HCT116 (cell line): ENCODE results near the gene STRIP1.

Source experiments
- ATF3 ChIP-seq: IDR thresholded peaks from 2 replicates; pipeline ENCODE4 v1.6.1; 2012
- CTCF ChIP-seq, 3 experiments: fragments of 200-600 bp in 1 of 3; sonication (generic) in 1 of 3; IDR thresholded peaks in 2 of 3; conservative IDR thresholded peaks in 1 of 3; 2 replicates each; pipeline ENCODE4 v1.5.1; 2012 to 2017; ENCODE audit warnings: low read depth in 2 of 3, low read length in 2 of 3, antibody characterized with exemption in 1 of 3, borderline replicate concordance in 1 of 3, control low read depth in 1 of 3, mild to moderate bottlenecking in 1 of 3, mixed read lengths in 1 of 3, mixed run types in 1 of 3, moderate library complexity in 1 of 3; ENCODE audit not compliant: insufficient read depth in 1 of 3
- ELF1 ChIP-seq: IDR thresholded peaks from 2 replicates; pipeline ENCODE4 v1.6.1; 2012; ENCODE audit warnings: low read depth, borderline replicate concordance
- EZH2 ChIP-seq: fragments of 200-600 bp; sonication (generic); IDR thresholded peaks from 2 replicates; pipeline ENCODE4 v1.6.1; 2017; ENCODE audit warnings: antibody characterized with exemption, mixed run types
- EZH2phosphoT487 ChIP-seq: fragments of 200-600 bp; IDR thresholded peaks from 2 replicates; pipeline ENCODE4 v1.6.1; 2018; ENCODE audit warnings: antibody characterized with exemption, borderline replicate concordance
- MAX ChIP-seq: IDR thresholded peaks from 2 replicates; pipeline ENCODE4 v1.6.1; 2012
- POLR2A ChIP-seq: IDR thresholded peaks from 2 replicates; pipeline ENCODE4 v1.7.0; 2011; ENCODE audit warnings: borderline replicate concordance; ENCODE audit not compliant: insufficient read depth, insufficient read length; ENCODE audit errors: extremely low read depth
- POLR2AphosphoS5 ChIP-seq: IDR thresholded peaks from 2 replicates; pipeline ENCODE4 v1.6.1; 2011; ENCODE audit warnings: mild to moderate bottlenecking, low read depth, low read length, moderate library complexity
- REST ChIP-seq: IDR thresholded peaks from 2 replicates; pipeline ENCODE4 v1.6.1; 2012; ENCODE audit warnings: low read depth
- SP1 ChIP-seq: IDR thresholded peaks from 2 replicates; pipeline ENCODE4 v1.6.1; 2012; ENCODE audit warnings: low read depth
- TCF7L2 ChIP-seq: IDR thresholded peaks from 2 replicates; pipeline ENCODE4 v1.7.0; 2011; ENCODE audit warnings: borderline replicate concordance, inconsistent platforms; ENCODE audit not compliant: insufficient read depth, insufficient read length; ENCODE audit errors: extremely low read depth
- YY1 ChIP-seq: IDR thresholded peaks from 2 replicates; pipeline ENCODE4 v1.6.1; 2011; ENCODE audit warnings: low read length, low read depth, moderate library complexity, mild to moderate bottlenecking; ENCODE audit not compliant: insufficient replicate concordance; ENCODE audit errors: extremely low read depth
- ZBTB33 ChIP-seq: IDR thresholded peaks from 2 replicates; pipeline ENCODE4 v1.6.1; 2011; ENCODE audit warnings: mild to moderate bottlenecking, low read length, moderate library complexity; ENCODE audit not compliant: insufficient replicate concordance; ENCODE audit errors: extremely low read depth
- ZNF274 ChIP-seq: fragments of 200-500 bp; sonication (Bioruptor generic); IDR thresholded peaks from 2 replicates; pipeline ENCODE4 v1.6.1; 2014; ENCODE audit warnings: mild to moderate bottlenecking, low read depth, low read length, inconsistent platforms

- TF ChIP-seq POLR2A (no peak), POLR2AphosphoS5 (no peak), EZH2 (no peak), REST (no peak), CTCF (IDR thresholded peaks at IDR 0.05 in 2 of 3, conservative IDR thresholded peaks at IDR 0.05 in 1 of 3; ENCODE audit: borderline replicate concordance in 1 of 3, insufficient read depth in 1 of 3, low read depth in 2 of 3, low read length in 2 of 3) (no peak), ZNF274 (no peak), EZH2phosphoT487 (no peak), MAX (no peak), YY1 (no peak), ZBTB33 (no peak), TCF7L2 (no peak), ATF3 (no peak), SP1 (no peak), ELF1 (no peak)
These were observed 35.2 kb downstream of the STRIP1 start for GRCh38 chr1:110069404-110070281.
